CD14-positive monocyte (primary cell): ENCODE data around the gene SLC25A29. TPM values are rescaled to one million over a fixed set of nuclear protein-coding genes. Genes with fewer than 3 reads are reported as not detected.

Experiments used
- DNase-seq, 3 donors: peaks; one replicate each; pipeline ENCODE4 v3.0.0-alpha.2; 2011 to 2022
- H2AFZ ChIP-seq: 2 replicates; pipeline ENCODE4 v1.6.0; 2012; ENCODE audit warnings: mild to moderate bottlenecking, low read depth, low read length, inconsistent platforms; ENCODE audit not compliant: insufficient read depth, poor library complexity, severe bottlenecking
- H3K27ac ChIP-seq, 2 donors: 1 replicate in 1 of 2; 2 replicates in 1 of 2; pipeline ENCODE4 v1.5.1; 2012 to 2013; ENCODE audit warnings: low read length in 2 of 2, control low read depth in 1 of 2, inconsistent platforms in 1 of 2, low read depth in 1 of 2, mild to moderate bottlenecking in 1 of 2
- H3K27me3 ChIP-seq, 2 donors: one replicate each; pipeline versions ENCODE4 v1.6.0 to v1.6.1; 2011 to 2013; ENCODE audit warnings: low read length in 2 of 2; ENCODE audit not compliant: control insufficient read depth in 2 of 2, insufficient read depth in 2 of 2
- H3K36me3 ChIP-seq, 2 donors: replicated peaks in 1 of 2; 1 replicate in 1 of 2; 2 replicates in 1 of 2; pipeline versions ENCODE4 v1.5.1 to v1.6.1; 2012 to 2013; ENCODE audit warnings: low read length in 2 of 2, control low read depth in 1 of 2, inconsistent platforms in 1 of 2, mild to moderate bottlenecking in 1 of 2; ENCODE audit not compliant: insufficient read depth in 2 of 2, control insufficient read depth in 1 of 2
- H3K4me1 ChIP-seq, 2 donors: 1 replicate in 1 of 2; 2 replicates in 1 of 2; pipeline versions ENCODE4 v1.5.1 to v1.6.1; 2012 to 2013; ENCODE audit warnings: low read length in 2 of 2, control low read depth in 1 of 2, inconsistent platforms in 1 of 2, mild to moderate bottlenecking in 1 of 2, moderate library complexity in 1 of 2; ENCODE audit not compliant: insufficient read depth in 2 of 2, control insufficient read depth in 1 of 2
- H3K4me2 ChIP-seq: replicated peaks from 2 replicates; pipeline ENCODE3; 2012; ENCODE audit warnings: low read length, moderate library complexity, mild to moderate bottlenecking; ENCODE audit not compliant: poor library complexity, severe bottlenecking; ENCODE audit errors: extremely low read depth
- H3K4me3 ChIP-seq, 3 experiments: fragments of 200-600 bp in 1 of 3; sonication (generic) in 1 of 3; replicated peaks in 1 of 3; 1 replicate in 2 of 3; 2 replicates in 1 of 3; pipeline ENCODE4 v1.5.1; 2011 to 2013; ENCODE audit warnings: low read length in 3 of 3, mild to moderate bottlenecking in 3 of 3, control low read depth in 2 of 3, low read depth in 2 of 3, inconsistent platforms in 1 of 3, moderate library complexity in 1 of 3
- H3K79me2 ChIP-seq: 2 replicates; pipeline ENCODE4 v1.6.0; 2012; ENCODE audit warnings: mild to moderate bottlenecking, control low read depth, inconsistent platforms, low read length, moderate library complexity; ENCODE audit not compliant: insufficient read depth
- H3K9ac ChIP-seq: 2 replicates; pipeline ENCODE4 v1.6.0; 2017; ENCODE audit warnings: low read length, mild to moderate bottlenecking; ENCODE audit not compliant: insufficient read depth, poor library complexity, severe bottlenecking
- H3K9me3 ChIP-seq, 2 donors: replicated peaks in 1 of 2; 1 replicate in 1 of 2; 2 replicates in 1 of 2; pipeline versions ENCODE4 v1.5.1 to v1.6.1; 2012 to 2013; ENCODE audit warnings: low read length in 2 of 2, control low read depth in 1 of 2; ENCODE audit not compliant: control insufficient read depth in 1 of 2, insufficient read depth in 1 of 2
- H4K20me1 ChIP-seq: 2 replicates; pipeline ENCODE4 v1.6.0; 2012; ENCODE audit warnings: mild to moderate bottlenecking, low read length, control low read depth, moderate library complexity; ENCODE audit not compliant: insufficient read depth
- H3K27ac Mint-ChIP-seq, 7 donors: one replicate each; pipeline ENCODE4 v1.8.0; 2020; ENCODE audit warnings: mild to moderate bottlenecking in 7 of 7, mixed read lengths in 7 of 7, moderate library complexity in 6 of 7, inconsistent platforms in 2 of 7
- H3K27me3 Mint-ChIP-seq, 3 donors: one replicate each; pipeline ENCODE4 v1.8.0; 2021 to 2022; ENCODE audit warnings: low read depth in 3 of 3, mild to moderate bottlenecking in 3 of 3, mixed read lengths in 3 of 3, moderate library complexity in 3 of 3, inconsistent platforms in 1 of 3
- H3K36me3 Mint-ChIP-seq, 2 donors: one replicate each; pipeline ENCODE4 v1.8.0; 2020; ENCODE audit warnings: mixed read lengths in 2 of 2, inconsistent platforms in 1 of 2, mild to moderate bottlenecking in 1 of 2
- H3K4me1 Mint-ChIP-seq: one replicate; pipeline ENCODE4 v1.8.0; 2020; ENCODE audit warnings: mild to moderate bottlenecking, mixed read lengths
- H3K4me3 Mint-ChIP-seq, 2 donors: one replicate each; pipeline ENCODE4 v1.8.0; 2020; ENCODE audit warnings: mild to moderate bottlenecking in 2 of 2, mixed read lengths in 2 of 2, moderate library complexity in 1 of 2
- H3K9me3 Mint-ChIP-seq, 7 donors: one replicate each; pipeline ENCODE4 v1.8.0; 2020 to 2022; ENCODE audit warnings: mixed read lengths in 7 of 7, mild to moderate bottlenecking in 6 of 7, moderate library complexity in 6 of 7, inconsistent platforms in 2 of 7
- WGBS: methylation state at CpG from one replicate; pipeline ENCODE4 v1.1.5; 2013; ENCODE audit warnings: missing lambda C conversion rate; ENCODE audit not compliant: insufficient coverage; 5-methylcytosine and 5-hydroxymethylcytosine counted together
- intact Hi-C, 2 donors: fragments of 100-400 bp; cut with micrococcal nuclease; formaldehyde crosslinking; loops; one replicate each; pipeline versions ENCODE4 v1.15.0 to v1.15.1; 2023
- polyA plus RNA-seq, 3 donors: library from polyadenylated mRNA; depleted of rRNA in 1 of 3; unstranded in 2 of 3; stranded (reverse) in 1 of 3; fragments of 300-500 nt in 2 of 3; fragments of >200 nt in 1 of 3; fragmentation: Illumina TruSeq in 2 of 3; gene quantifications; 1 replicate in 2 of 3; 2 replicates in 1 of 3; pipeline ENCODE4 v1.2.3, GENCODE V29; 2012 to 2021
- TF ChIP-seq, protein P1 (sequence below): fragments of 200-600 bp; IDR thresholded peaks from one replicate; pipeline ENCODE4 v1.8.0; 2022; ENCODE audit warnings: antibody characterized with exemption, mild to moderate bottlenecking

Gene SLC25A29
- polyA plus RNA-seq, 3 donors = 16.9 to 114 (median 33.3) TPM

GRCh38 chr14:100325231-100325632 lies 19.0 kb upstream of the SLC25A29 start:
- Histone ChIP-seq H2AFZ (no peak overlapping the region), H3K4me1 (no peaks in the 10 kb centered on the region), H3K9me3 (no peaks in the 10 kb centered on the region), H3K4me2 (no peak overlapping the region), H4K20me1 (no peaks in the 10 kb centered on the region), H3K9ac (no peak overlapping the region), H3K4me3 (no peak overlapping the region), H3K79me2 (no peaks in the 10 kb centered on the region), H3K36me3 (no peaks in the 10 kb centered on the region), H3K27ac (no peak overlapping the region), H3K27me3 (no peaks in the 10 kb centered on the region)
- no peaks in the 10 kb centered on the region for H3K4me1 Mint-ChIP-seq
- H3K4me3 Mint-ChIP-seq = no peak overlapping the region
- no peak for DNase-seq
- 70% methylated on average over 14 of the region's 17 CpGs for WGBS
- intact Hi-C loops = no loop called here
- peaks cover 1 to 3% (median 2%) of the 10 kb centered on the region in 3 donors for H3K27me3 Mint-ChIP-seq
- TF ChIP-seq, protein P1, sequence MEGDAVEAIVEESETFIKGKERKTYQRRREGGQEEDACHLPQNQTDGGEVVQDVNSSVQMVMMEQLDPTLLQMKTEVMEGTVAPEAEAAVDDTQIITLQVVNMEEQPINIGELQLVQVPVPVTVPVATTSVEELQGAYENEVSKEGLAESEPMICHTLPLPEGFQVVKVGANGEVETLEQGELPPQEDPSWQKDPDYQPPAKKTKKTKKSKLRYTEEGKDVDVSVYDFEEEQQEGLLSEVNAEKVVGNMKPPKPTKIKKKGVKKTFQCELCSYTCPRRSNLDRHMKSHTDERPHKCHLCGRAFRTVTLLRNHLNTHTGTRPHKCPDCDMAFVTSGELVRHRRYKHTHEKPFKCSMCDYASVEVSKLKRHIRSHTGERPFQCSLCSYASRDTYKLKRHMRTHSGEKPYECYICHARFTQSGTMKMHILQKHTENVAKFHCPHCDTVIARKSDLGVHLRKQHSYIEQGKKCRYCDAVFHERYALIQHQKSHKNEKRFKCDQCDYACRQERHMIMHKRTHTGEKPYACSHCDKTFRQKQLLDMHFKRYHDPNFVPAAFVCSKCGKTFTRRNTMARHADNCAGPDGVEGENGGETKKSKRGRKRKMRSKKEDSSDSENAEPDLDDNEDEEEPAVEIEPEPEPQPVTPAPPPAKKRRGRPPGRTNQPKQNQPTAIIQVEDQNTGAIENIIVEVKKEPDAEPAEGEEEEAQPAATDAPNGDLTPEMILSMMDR = no peak
- H3K9me3 Mint-ChIP-seq = peaks cover 0 to 3% (median 0%) of the 10 kb centered on the region in 7 donors
- H3K27ac Mint-ChIP-seq = peak overlapping the region in 1 of 7 donors; percentile 13
- no peaks in the 10 kb centered on the region for H3K36me3 Mint-ChIP-seq

DNA sequence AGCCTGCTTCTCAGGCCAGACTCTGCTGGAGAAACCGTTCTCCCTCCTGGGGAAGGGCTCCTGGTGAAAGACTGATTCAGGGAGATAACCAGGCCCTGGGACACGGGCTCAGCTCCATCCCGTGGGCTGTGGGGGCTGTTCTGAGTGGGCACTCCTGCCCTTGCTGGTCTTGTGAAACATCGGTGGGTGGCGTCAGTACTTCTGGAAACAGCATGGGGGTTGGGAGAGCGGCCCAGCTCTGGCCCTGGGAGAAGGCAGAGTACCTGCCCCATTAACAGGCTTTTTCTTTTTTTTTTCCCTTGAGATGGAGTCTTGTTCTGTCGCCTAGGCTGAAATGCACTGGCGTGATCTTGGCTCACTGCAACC lies 17.7 kb upstream of the SLC25A29 start:
- intact Hi-C loops = no loop called here
- 63% methylated on average over 6 of the region's 8 CpGs for WGBS

More for the DNA sequence above, 17.7 kb upstream of the SLC25A29 start:
- no peaks in the 10 kb centered on the region for H3K36me3 ChIP-seq
- H3K4me1 ChIP-seq = no peaks in the 10 kb centered on the region
- H3K9ac ChIP-seq = no peak overlapping the region
- TF ChIP-seq, protein P1 = no peak
- no peaks in the 10 kb centered on the region for H3K79me2 ChIP-seq
- Mint-ChIP-seq H3K9me3 (peaks cover 0 to 3% (median 0%) of the 10 kb centered on the region in 7 donors), H3K4me1 (no peaks in the 10 kb centered on the region), H3K27ac (peak overlapping the region in 2 of 7 donors; percentile 2 to 64), H3K27me3 (peaks cover 1 to 5% (median 3%) of the 10 kb centered on the region in 3 donors), H3K4me3 (no peak overlapping the region), H3K36me3 (no peaks in the 10 kb centered on the region)
- H2AFZ ChIP-seq = no peak overlapping the region
- H3K27ac ChIP-seq = no peak overlapping the region
- no peak overlapping the region for H3K4me2 ChIP-seq
- H3K4me3 ChIP-seq = no peak overlapping the region
- no peaks in the 10 kb centered on the region for H3K9me3 ChIP-seq
- no peaks in the 10 kb centered on the region for H4K20me1 ChIP-seq
- DNase-seq = no peak
- H3K27me3 ChIP-seq = no peaks in the 10 kb centered on the region
